Prostate gland (tissue), 2 donors: ENCODE data around the gene RNF112. TPM values are rescaled to one million over a fixed set of nuclear protein-coding genes. Genes with fewer than 3 reads are reported as not detected.

ENCODE experiments used
- DNase-seq: peaks from one replicate; pipeline ENCODE4 v3.0.0-alpha.2; 2019; ENCODE audit warnings: low spot score
- H3K27ac ChIP-seq, 2 donors: fragments of 200-600 bp; sonication (generic); 2 replicates each; pipeline ENCODE4 v1.5.1; 2017 to 2019
- H3K27me3 ChIP-seq: fragments of 200-600 bp; sonication (generic); replicated peaks from 2 replicates; pipeline ENCODE4 v1.5.1; 2019; ENCODE audit not compliant: insufficient read depth
- H3K36me3 ChIP-seq, 2 donors: fragments of 200-600 bp; sonication (generic); 1 replicate in 1 of 2; 2 replicates in 1 of 2; pipeline versions ENCODE4 v1.5.1 to v1.8.1; 2017 to 2019
- H3K4me1 ChIP-seq: fragments of 200-600 bp; sonication (generic); replicated peaks from 2 replicates; pipeline ENCODE4 v1.5.1; 2019
- H3K4me3 ChIP-seq, 2 donors: fragments of 200-600 bp; sonication (generic); 2 replicates each; pipeline ENCODE4 v1.5.1; 2017 to 2019
- H3K9me3 ChIP-seq: fragments of 200-600 bp; sonication (generic); 2 replicates; pipeline ENCODE4 v1.5.1; 2017
- CTCF ChIP-seq, 4 experiments: fragments of 200-600 bp in 2 of 4; fragments of 450-650 bp in 2 of 4; sonication (generic) in 2 of 4; IDR thresholded peaks; 1 replicate in 3 of 4; 2 replicates in 1 of 4; pipeline ENCODE4 v1.5.1; 2016 to 2019; ENCODE audit warnings: antibody characterized with exemption in 4 of 4, mild to moderate bottlenecking in 2 of 4, moderate library complexity in 2 of 4
- POLR2A ChIP-seq: fragments of 450-650 bp; IDR thresholded peaks from one replicate; pipeline ENCODE4 v1.6.1; 2016; ENCODE audit warnings: antibody characterized with exemption, mild to moderate bottlenecking
- POLR2AphosphoS5 ChIP-seq: sonication (generic); formaldehyde crosslinking; IDR thresholded peaks from one replicate; pipeline ENCODE4 v1.6.1; 2017; ENCODE audit warnings: antibody characterized with exemption
- WGBS: methylation state at CpG from one replicate; pipeline ENCODE4 v1.1.5; 2018; 5-methylcytosine and 5-hydroxymethylcytosine counted together
- intact Hi-C: fragments of 100-400 bp; cut with DNase I; formaldehyde crosslinking; loops from one replicate; pipeline ENCODE4 v1.14.2; 2022
- total RNA-seq, 2 donors: library from RNA; depleted of rRNA; stranded (reverse); fragments of >200 nt; gene quantifications; one replicate each; pipeline ENCODE4 v1.1.0, GENCODE V29; 2016

RNF112 gene
- total RNA-seq, 2 donors from 2014 or later = 2.3 to 6.6 TPM

DNA sequence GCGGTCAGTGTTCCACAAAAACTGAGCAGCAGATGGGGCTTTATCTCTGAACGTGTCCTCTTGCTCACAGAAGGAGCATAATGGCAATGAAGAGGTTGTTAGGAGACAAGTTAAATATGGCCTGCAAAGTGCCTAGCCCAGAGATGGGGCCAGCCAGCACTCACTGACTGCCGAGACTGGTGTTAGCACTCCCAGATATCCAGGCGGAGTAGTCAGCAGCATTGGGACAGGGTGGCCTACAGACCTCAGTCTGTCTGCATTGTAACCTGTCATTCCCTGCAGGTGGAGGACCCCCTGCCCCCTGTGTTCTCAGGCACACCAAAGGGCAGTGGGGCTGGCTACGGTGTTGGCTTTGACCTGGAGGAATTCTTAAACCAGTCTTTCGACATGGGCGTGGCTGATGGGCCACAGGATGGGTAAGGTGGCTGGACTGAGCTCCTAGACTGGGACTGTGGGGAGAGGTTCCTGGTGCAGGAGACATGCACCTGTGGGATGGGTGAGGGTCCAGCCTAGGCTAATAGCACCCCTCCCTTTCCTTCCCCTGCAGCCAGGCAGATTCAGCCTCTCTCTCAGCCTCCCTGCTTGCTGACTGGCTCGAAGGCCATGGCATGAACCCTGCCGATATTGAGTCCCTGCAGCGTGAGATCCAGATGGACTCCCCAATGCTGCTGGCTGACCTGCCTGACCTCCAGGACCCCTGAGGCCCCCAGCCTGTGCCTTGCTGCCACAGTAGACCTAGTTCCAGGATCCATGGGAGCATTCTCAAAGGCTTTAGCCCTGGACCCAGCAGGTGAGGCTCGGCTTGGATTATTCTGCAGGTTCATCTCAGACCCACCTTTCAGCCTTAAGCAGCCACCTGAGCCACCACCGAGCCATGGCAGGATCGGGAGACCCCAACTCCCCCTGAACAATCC is 28.2 kb upstream of the RNF112 start:
- TF ChIP-seq CTCF (IDR thresholded peaks at IDR 0.05) (no peak), POLR2AphosphoS5 (no peak), POLR2A (no peak)
- no peak for DNase-seq
- no peaks in the 10 kb centered on the region for H3K27me3 ChIP-seq

GRCh38 chr17:19383681-19384470 is 27.2 kb upstream of the RNF112 start:
- DNase-seq = no peak
- intact Hi-C loops = no loop called here
- Histone ChIP-seq H3K27ac (peak overlapping the region; percentile 69 to 73), H3K9me3 (no peaks in the 10 kb centered on the region), H3K4me3 (no peak overlapping the region), H3K36me3 (peaks cover 8 to 11% of the 10 kb centered on the region in 2 donors), H3K4me1 (peaks cover 7% of the 10 kb centered on the region), H3K27me3 (no peaks in the 10 kb centered on the region)
- TF ChIP-seq POLR2AphosphoS5 = no peak
- no peak for TF ChIP-seq POLR2A
- TF ChIP-seq CTCF (IDR thresholded peaks at IDR 0.05) = no peak
- 61% methylated on average over 6 of the region's 6 CpGs for WGBS

More for the DNA sequence above, 28.2 kb upstream of the RNF112 start:
- 86% methylated on average over 13 of the region's 13 CpGs for WGBS
- Histone ChIP-seq H3K27ac (no peak overlapping the region), H3K36me3 (peaks cover 8 to 11% of the 10 kb centered on the region in 2 donors), H3K4me3 (no peak overlapping the region), H3K9me3 (no peaks in the 10 kb centered on the region), H3K4me1 (peaks cover 9% of the 10 kb centered on the region)
- intact Hi-C loops = no loop called here

DNA sequence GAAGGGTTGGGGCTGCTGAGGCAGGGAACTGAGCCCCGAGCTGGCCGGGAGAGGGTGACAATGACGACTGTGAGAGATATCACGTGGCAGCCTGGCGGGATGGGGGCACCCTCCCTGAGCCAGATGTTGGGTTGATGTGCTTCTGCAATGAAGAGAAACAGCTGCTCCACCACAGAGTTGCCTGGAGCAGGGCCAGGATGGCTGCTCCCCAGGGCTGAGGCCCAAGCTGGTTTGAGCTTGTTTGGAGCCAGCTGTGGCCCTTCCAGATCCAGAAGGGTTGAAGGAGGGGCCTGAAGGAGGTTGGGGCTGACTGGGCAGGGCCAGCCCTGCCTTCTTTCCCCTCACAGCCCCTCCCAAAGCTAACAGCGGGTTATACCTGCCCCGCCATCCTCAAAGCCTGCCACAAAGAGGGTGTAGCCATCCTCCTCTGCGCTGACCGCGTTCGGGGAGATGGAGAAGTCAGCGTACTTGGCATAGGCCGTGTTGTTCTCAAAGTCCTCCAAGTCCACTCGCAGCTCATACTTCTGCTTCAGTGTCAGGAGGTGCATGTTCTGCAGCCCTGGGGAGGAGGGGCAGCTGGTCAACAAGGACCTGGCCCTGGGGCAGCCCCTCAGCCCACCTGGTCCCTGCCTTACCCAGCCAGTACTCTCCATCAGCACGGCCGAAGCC is 26.2 kb upstream of the RNF112 start:
- WGBS = 30% methylated on average over 15 of the region's 16 CpGs
- Histone ChIP-seq H3K4me1 (no peaks in the 10 kb centered on the region), H3K9me3 (no peaks in the 10 kb centered on the region), H3K4me3 (no peak overlapping the region), H3K27me3 (no peaks in the 10 kb centered on the region), H3K36me3 (peaks cover 8 to 11% of the 10 kb centered on the region in 2 donors), H3K27ac (peak overlapping the region; percentile 69 to 73)
- intact Hi-C loops = no loop called here
- peak; percentile 52 for DNase-seq
- TF ChIP-seq POLR2A = peak; percentile 65
- peak; percentile 62 for TF ChIP-seq POLR2AphosphoS5
- TF ChIP-seq CTCF (IDR thresholded peaks at IDR 0.05) = no peak

DNA sequence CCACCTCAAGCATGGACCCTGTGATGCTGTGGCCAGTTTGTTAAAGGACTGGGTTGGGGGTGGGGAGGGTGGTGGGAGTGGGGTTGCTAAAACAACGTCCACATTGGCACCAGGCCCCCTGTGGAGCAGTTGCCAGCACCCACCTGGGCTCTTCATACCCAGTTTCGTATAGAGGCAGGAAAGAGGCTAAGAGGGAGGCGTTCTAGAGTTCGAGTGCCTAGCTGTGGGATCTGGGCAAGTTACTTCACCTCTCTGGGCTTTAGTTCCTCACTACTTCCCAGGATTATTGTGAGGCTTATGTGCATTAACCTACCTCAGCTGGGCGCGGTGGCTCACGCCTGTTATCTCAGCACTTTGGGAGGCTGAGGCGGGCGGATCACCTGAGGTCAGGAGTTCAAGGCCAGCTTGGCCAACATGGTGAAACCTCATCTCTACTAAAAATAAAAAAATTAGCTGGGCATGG is 25.5 kb upstream of the RNF112 start:
- no peaks in the 10 kb centered on the region for H3K9me3 ChIP-seq
- H3K36me3 ChIP-seq = peaks cover 5 to 7% of the 10 kb centered on the region in 2 donors
- H3K4me1 ChIP-seq = no peaks in the 10 kb centered on the region
- TF ChIP-seq POLR2A (no peak), CTCF (IDR thresholded peaks at IDR 0.05) (no peak), POLR2AphosphoS5 (no peak)
- peak overlapping the region; percentile 69 to 73 for H3K27ac ChIP-seq
- no peak overlapping the region for H3K4me3 ChIP-seq
- intact Hi-C loops = no loop called here
- 82% methylated on average over 9 of the region's 9 CpGs for WGBS
- DNase-seq = no peak
- H3K27me3 ChIP-seq = no peaks in the 10 kb centered on the region
